ENCODE results near the gene ATF2. TPM values are rescaled to one million over a fixed set of nuclear protein-coding genes. Genes with fewer than 3 reads are reported as not detected.

The ATF2 gene
- total and polyA plus RNA-seq, 9 of the 15 experiments (the other 6 are each of a cell fraction or from before 2014, with no cell fraction given), result 24.2 to 111 (median 45.9) TPM

DNA sequence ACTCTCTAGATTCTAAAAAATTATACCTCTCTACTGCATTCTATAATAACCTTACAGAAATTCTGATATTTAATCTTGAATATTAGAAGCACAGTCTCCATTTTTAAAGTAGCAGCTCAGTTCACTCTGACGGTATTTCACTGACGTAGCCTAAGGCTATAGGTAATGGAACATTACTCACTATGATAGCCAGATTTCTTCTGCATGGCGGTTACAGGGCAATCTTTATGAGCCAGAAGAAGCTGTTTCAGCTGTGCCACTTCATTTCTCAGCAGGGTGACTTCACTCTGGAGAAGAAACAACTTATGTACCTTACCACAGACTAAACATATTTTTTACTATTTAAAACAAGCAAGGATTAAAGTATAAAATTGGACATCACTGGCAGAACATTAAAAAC is 87.5 kb downstream of the ATF2 start (continued):
- TF ChIP-seq, protein P1, sequence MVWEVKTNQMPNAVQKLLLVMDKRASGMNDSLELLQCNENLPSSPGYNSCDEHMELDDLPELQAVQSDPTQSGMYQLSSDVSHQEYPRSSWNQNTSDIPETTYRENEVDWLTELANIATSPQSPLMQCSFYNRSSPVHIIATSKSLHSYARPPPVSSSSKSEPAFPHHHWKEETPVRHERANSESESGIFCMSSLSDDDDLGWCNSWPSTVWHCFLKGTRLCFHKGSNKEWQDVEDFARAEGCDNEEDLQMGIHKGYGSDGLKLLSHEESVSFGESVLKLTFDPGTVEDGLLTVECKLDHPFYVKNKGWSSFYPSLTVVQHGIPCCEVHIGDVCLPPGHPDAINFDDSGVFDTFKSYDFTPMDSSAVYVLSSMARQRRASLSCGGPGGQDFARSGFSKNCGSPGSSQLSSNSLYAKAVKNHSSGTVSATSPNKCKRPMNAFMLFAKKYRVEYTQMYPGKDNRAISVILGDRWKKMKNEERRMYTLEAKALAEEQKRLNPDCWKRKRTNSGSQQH (CRISPR knock-in tag; IDR thresholded peaks at IDR 0.05), result no peak
- no peak for TF ChIP-seq ETV5 (CRISPR knock-in tag; IDR thresholded peaks at IDR 0.05; ENCODE audit: low read depth)
- TF ChIP-seq MIER1 (IDR thresholded peaks at IDR 0.05; ENCODE audit: low read depth), result no peak
- no peak for TF ChIP-seq FOXJ3 (CRISPR knock-in tag; IDR thresholded peaks at IDR 0.05)

DNA sequence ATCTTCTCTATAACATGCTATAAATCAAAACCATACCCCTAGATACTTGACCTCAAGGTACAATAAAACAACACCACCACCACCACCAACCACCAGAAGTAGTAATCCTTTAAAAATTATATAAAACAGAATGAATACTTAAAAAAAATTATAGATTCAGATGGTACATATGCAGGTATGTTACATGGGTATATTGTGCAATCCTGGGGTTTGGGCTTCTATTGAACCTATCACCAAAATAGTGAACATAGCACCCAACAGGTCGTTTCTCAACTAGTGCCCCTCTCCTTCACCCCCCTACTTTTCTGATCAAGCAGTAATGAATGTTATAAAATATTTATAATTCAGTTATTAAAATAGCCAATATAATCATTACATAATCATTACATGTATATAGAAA is 91.7 kb downstream of the ATF2 start:
- H3K4me1 ChIP-seq (replicated peaks in 1 of 2; ENCODE audit: control insufficient read depth in 2 of 2, insufficient read depth in 2 of 2, low read length in 2 of 2), result no peaks in the 10 kb centered on the region
- H3K27ac ChIP-seq (ENCODE audit: extremely low read depth, low read depth, low read length), result no peak overlapping the region
- POLR2A ChIA-PET, result no interaction called here
- no TSS peak for BruUV-seq (replicated peaks)
- H3K27me3 ChIP-seq (ENCODE audit: control insufficient read depth in 2 of 2, insufficient read depth in 2 of 2, low read length in 2 of 2), result no peaks in the 10 kb centered on the region
- H3K4me2 ChIP-seq (ENCODE audit: insufficient read depth, low read length), result no peak overlapping the region
- H3K9me1 ChIP-seq (ENCODE audit: control insufficient read depth, insufficient read depth, low read length), result no peaks in the 10 kb centered on the region
- H3K9ac ChIP-seq (ENCODE audit: insufficient read depth in 1 of 2, low read depth in 2 of 2, low read length in 2 of 2), result no peak overlapping the region
- no peak overlapping the region for H3K4me3 ChIP-seq
- peaks cover 77% of the 10 kb centered on the region for H3K36me3 ChIP-seq (ENCODE audit: control insufficient read depth, insufficient read depth, low read length)
- no peaks in the 10 kb centered on the region for H3K79me2 ChIP-seq (ENCODE audit: control insufficient read depth, insufficient read depth, low read length)
- H4K20me1 ChIP-seq (replicated peaks; ENCODE audit: control insufficient read depth, insufficient read depth, low read length), result no peaks in the 10 kb centered on the region
- no peak for FAIRE-seq
- CTCF ChIA-PET (ENCODE audit: low intra/inter-chr PET ratio), result no interaction called here
- no peaks in the 10 kb centered on the region for H3K9me3 ChIP-seq (replicated peaks; ENCODE audit: control insufficient read depth, insufficient read depth, low read depth, low read length)
- intact Hi-C loops (cut with micrococcal nuclease), result no loop called here
- H2AFZ ChIP-seq (ENCODE audit: low read depth, low read length), result no peak overlapping the region
- WGBS (ENCODE audit: insufficient coverage, low coverage, missing lambda C conversion rate), result 75% methylated on average over 1 of the region's 1 CpG
- in situ Hi-C loops (cut with MboI), result no loop called here
- no peak for ATAC-seq
- DNase-seq (ENCODE audit: extremely low read depth in 1 of 4, low spot score in 3 of 4), result no peak
- TF ChIP-seq ZNF75A (CRISPR knock-in tag; IDR thresholded peaks at IDR 0.05) (no peak), RFX7 (CRISPR knock-in tag; IDR thresholded peaks at IDR 0.05) (no peak), CEBPG (CRISPR knock-in tag; IDR thresholded peaks at IDR 0.05) (no peak), CEBPG (tag; conservative IDR thresholded peaks at IDR 0.05 in 1 of 2, IDR thresholded peaks at IDR 0.05 in 1 of 2) (peak; percentile 32 to 74; a peak in 3 of 4 replicates), POU5F1 (IDR thresholded peaks at IDR 0.05; ENCODE audit: borderline replicate concordance, low read depth, low read length, partially characterized antibody) (no peak), CEBPB (tag; IDR thresholded peaks at IDR 0.05) (peak; percentile 77), SIX5 (IDR thresholded peaks at IDR 0.05; ENCODE audit: borderline replicate concordance in 1 of 2, insufficient read depth in 1 of 2, low read depth in 1 of 2, low read length in 2 of 2) (no peak)
- TF ChIP-seq, protein P2, sequence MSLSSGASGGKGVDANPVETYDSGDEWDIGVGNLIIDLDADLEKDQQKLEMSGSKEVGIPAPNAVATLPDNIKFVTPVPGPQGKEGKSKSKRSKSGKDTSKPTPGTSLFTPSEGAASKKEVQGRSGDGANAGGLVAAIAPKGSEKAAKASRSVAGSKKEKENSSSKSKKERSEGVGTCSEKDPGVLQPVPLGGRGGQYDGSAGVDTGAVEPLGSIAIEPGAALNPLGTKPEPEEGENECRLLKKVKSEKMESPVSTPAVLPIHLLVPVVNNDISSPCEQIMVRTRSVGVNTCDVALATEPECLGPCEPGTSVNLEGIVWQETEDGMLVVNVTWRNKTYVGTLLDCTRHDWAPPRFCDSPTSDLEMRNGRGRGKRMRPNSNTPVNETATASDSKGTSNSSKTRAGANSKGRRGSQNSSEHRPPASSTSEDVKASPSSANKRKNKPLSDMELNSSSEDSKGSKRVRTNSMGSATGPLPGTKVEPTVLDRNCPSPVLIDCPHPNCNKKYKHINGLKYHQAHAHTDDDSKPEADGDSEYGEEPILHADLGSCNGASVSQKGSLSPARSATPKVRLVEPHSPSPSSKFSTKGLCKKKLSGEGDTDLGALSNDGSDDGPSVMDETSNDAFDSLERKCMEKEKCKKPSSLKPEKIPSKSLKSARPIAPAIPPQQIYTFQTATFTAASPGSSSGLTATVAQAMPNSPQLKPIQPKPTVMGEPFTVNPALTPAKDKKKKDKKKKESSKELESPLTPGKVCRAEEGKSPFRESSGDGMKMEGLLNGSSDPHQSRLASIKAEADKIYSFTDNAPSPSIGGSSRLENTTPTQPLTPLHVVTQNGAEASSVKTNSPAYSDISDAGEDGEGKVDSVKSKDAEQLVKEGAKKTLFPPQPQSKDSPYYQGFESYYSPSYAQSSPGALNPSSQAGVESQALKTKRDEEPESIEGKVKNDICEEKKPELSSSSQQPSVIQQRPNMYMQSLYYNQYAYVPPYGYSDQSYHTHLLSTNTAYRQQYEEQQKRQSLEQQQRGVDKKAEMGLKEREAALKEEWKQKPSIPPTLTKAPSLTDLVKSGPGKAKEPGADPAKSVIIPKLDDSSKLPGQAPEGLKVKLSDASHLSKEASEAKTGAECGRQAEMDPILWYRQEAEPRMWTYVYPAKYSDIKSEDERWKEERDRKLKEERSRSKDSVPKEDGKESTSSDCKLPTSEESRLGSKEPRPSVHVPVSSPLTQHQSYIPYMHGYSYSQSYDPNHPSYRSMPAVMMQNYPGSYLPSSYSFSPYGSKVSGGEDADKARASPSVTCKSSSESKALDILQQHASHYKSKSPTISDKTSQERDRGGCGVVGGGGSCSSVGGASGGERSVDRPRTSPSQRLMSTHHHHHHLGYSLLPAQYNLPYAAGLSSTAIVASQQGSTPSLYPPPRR (CRISPR knock-in tag; IDR thresholded peaks at IDR 0.05; ENCODE audit: borderline replicate concordance), result no peak
- TF ChIP-seq, protein P3, sequence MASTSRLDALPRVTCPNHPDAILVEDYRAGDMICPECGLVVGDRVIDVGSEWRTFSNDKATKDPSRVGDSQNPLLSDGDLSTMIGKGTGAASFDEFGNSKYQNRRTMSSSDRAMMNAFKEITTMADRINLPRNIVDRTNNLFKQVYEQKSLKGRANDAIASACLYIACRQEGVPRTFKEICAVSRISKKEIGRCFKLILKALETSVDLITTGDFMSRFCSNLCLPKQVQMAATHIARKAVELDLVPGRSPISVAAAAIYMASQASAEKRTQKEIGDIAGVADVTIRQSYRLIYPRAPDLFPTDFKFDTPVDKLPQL (IDR thresholded peaks at IDR 0.05; ENCODE audit: extremely low read depth, insufficient read length), result no peak
